Peyer's patch (tissue), 4 donors: ENCODE results near the gene ATP9B. TPM values are rescaled to one million over a fixed set of nuclear protein-coding genes. Genes with fewer than 3 reads are reported as not detected.

ENCODE experiments used
- DNase-seq, 3 donors: peaks; one replicate each; pipeline ENCODE4 v3.0.0-alpha.2; 2017 to 2019
- H3K27ac ChIP-seq, 4 donors: fragments of 200-600 bp; sonication (generic); one replicate each; pipeline ENCODE4 v1.5.1; 2016 to 2019
- H3K27me3 ChIP-seq, 2 donors: fragments of 200-600 bp; sonication (generic); one replicate each; pipeline ENCODE4 v1.5.1; 2019
- H3K36me3 ChIP-seq, 3 donors: fragments of 200-600 bp; sonication (generic); one replicate each; pipeline ENCODE4 v1.5.1; 2016 to 2019
- H3K4me1 ChIP-seq, 4 donors: fragments of 200-600 bp; sonication (generic); one replicate each; pipeline ENCODE4 v1.5.1; 2016 to 2019
- H3K4me3 ChIP-seq, 4 donors: fragments of 200-600 bp; sonication (generic); 1 replicate in 3 of 4; 2 replicates in 1 of 4; pipeline ENCODE4 v1.5.1; 2016 to 2019; ENCODE audit warnings: mild to moderate bottlenecking in 1 of 4
- H3K9me3 ChIP-seq, 4 donors: fragments of 200-600 bp; sonication (generic); one replicate each; pipeline ENCODE4 v1.5.1; 2016 to 2019; ENCODE audit warnings: mild to moderate bottlenecking in 1 of 4
- POLR2A ChIP-seq, 2 donors: fragments of 450-650 bp; IDR thresholded peaks; one replicate each; pipeline ENCODE4 v1.5.1; 2017; ENCODE audit warnings: antibody characterized with exemption in 2 of 2, mild to moderate bottlenecking in 2 of 2, moderate library complexity in 2 of 2
- total RNA-seq, 4 donors: library from RNA; depleted of rRNA; stranded (reverse); fragments of >200 nt; gene quantifications; one replicate each; pipeline ENCODE4 v1.1.0, GENCODE V29; 2016
- TF ChIP-seq, protein P1 (sequence below), 6 experiments: fragments of 450-650 bp in 4 of 6; fragments of 200-600 bp in 2 of 6; sonication (generic) in 1 of 6; IDR thresholded peaks; one replicate each; pipeline ENCODE4 v1.5.1; 2017 to 2019; ENCODE audit warnings: antibody characterized with exemption in 6 of 6, mild to moderate bottlenecking in 3 of 6, moderate library complexity in 1 of 6

ATP9B gene
- total RNA-seq, 4 donors from 2014 or later = 37.5 to 107 (median 61.9) TPM

DNA sequence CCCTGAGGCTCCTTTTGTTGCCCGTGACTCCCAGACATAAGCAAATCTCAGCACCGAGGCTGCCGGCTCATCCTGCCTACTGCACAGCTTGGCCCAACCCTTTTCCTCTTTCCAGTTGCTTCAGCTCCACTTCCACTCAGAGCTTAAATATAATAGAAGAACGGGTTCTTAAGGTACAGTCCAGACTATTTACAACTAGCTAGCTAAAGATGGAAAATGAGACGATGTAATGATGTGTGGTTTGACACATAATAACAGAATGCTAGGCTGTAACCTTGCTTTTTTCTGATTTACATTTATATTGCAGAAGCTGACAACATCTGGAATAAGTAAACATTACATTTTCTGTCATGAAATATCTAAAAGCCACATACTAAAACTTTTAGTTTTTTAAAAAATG, 26.9 kb upstream of the ATP9B start:
- no peak for DNase-seq
- TF ChIP-seq POLR2A (IDR thresholded peaks at IDR 0.05) = no peak
- TF ChIP-seq, protein P1, sequence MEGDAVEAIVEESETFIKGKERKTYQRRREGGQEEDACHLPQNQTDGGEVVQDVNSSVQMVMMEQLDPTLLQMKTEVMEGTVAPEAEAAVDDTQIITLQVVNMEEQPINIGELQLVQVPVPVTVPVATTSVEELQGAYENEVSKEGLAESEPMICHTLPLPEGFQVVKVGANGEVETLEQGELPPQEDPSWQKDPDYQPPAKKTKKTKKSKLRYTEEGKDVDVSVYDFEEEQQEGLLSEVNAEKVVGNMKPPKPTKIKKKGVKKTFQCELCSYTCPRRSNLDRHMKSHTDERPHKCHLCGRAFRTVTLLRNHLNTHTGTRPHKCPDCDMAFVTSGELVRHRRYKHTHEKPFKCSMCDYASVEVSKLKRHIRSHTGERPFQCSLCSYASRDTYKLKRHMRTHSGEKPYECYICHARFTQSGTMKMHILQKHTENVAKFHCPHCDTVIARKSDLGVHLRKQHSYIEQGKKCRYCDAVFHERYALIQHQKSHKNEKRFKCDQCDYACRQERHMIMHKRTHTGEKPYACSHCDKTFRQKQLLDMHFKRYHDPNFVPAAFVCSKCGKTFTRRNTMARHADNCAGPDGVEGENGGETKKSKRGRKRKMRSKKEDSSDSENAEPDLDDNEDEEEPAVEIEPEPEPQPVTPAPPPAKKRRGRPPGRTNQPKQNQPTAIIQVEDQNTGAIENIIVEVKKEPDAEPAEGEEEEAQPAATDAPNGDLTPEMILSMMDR (IDR thresholded peaks at IDR 0.05) = no peak
- Histone ChIP-seq H3K9me3 (no peaks in the 10 kb centered on the region), H3K27ac (no peak overlapping the region), H3K27me3 (no peaks in the 10 kb centered on the region), H3K4me3 (no peak overlapping the region), H3K36me3 (no peaks in the 10 kb centered on the region), H3K4me1 (no peaks in the 10 kb centered on the region)

DNA sequence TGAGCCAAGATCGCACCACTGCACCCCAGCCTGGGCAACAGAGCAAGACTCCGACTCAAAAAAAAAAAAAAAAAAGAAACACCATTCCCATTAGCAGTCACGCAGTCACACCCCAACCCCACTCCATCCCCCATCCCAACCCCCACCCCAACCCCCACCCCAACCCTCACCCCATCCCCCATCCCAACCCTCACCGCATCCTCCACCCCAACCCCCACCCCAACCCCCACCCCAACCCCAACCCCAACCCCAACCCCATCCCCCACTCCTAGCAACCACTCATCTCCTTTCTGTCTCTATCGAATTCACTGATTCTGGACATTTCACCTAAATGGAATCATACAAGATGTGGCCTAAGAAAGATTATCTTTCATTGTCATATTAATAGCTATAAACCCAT, 25.9 kb upstream of the ATP9B start:
- no peak for DNase-seq
- H3K27me3 ChIP-seq = no peaks in the 10 kb centered on the region
- H3K36me3 ChIP-seq = no peaks in the 10 kb centered on the region
- H3K27ac ChIP-seq = no peak overlapping the region
- H3K4me3 ChIP-seq = no peak overlapping the region
- H3K4me1 ChIP-seq = no peaks in the 10 kb centered on the region
- no peaks in the 10 kb centered on the region for H3K9me3 ChIP-seq
- TF ChIP-seq, protein P1 (IDR thresholded peaks at IDR 0.05) = no peak
- no peak for TF ChIP-seq POLR2A (IDR thresholded peaks at IDR 0.05)

DNA sequence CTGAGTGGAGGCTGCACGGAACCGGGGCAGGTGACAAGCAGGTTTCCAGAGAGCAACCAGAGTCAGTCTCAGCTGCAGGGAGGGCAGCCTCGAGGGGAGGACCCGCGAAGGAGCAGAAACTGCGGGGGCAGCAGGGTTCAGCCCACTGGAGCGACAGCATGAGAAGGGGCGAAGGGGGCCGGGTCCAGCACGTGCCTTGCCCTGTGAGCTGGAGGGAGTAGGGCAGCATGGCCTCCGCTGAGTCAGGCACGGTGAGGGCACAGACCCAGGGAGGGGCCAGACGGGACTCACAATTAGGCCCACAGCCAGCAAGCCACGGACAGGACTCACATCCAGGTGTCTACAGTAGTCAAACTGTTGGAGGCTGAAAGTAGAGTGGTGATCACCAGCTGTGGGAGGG, 22.7 kb upstream of the ATP9B start:
- Histone ChIP-seq H3K4me3 (no peak overlapping the region), H3K36me3 (no peaks in the 10 kb centered on the region), H3K4me1 (no peaks in the 10 kb centered on the region), H3K27me3 (no peaks in the 10 kb centered on the region), H3K9me3 (no peaks in the 10 kb centered on the region), H3K27ac (no peak overlapping the region)
- TF ChIP-seq POLR2A (IDR thresholded peaks at IDR 0.05) = no peak
- TF ChIP-seq, protein P1 (IDR thresholded peaks at IDR 0.05) = no peak
- no peak for DNase-seq

DNA sequence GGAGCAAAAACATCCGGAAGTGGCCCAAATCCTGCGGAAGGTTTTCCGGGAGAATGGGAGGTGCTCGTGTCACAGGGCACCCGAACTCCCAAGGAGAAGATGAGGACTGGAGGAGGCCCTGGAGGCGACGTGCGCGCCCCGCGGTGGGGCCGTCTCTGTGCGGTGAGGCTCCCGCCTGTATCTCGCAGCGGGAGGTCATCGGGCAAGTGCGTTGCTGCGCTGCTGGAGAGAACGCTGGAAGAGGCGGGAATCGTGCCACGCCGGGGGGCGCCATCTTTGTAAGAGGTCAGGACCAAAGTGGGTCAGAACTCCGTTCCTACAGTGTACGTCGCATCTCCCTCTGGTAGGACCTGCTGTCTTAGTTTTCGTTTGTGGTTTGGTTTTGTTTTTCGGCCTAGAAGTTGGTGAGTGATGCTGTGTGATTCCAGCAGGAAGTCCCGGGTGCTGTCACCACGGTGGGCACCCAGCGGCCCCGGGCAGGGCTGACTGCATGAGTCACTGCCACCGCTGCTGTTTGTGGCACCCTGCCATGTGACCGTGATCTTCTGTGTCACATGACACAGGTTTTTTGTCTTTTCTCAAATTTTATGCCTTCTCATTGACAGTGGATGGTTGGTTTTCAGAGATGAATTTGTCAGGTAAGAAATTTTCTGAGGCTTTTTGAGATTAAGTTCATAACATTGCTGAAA, 21.5 kb upstream of the ATP9B start:
- Histone ChIP-seq H3K36me3 (no peaks in the 10 kb centered on the region), H3K4me3 (no peak overlapping the region), H3K27me3 (no peaks in the 10 kb centered on the region), H3K4me1 (no peaks in the 10 kb centered on the region), H3K9me3 (no peaks in the 10 kb centered on the region), H3K27ac (no peak overlapping the region)
- DNase-seq = no peak
- TF ChIP-seq POLR2A (IDR thresholded peaks at IDR 0.05) = no peak
- TF ChIP-seq, protein P1 (IDR thresholded peaks at IDR 0.05) = no peak

DNA sequence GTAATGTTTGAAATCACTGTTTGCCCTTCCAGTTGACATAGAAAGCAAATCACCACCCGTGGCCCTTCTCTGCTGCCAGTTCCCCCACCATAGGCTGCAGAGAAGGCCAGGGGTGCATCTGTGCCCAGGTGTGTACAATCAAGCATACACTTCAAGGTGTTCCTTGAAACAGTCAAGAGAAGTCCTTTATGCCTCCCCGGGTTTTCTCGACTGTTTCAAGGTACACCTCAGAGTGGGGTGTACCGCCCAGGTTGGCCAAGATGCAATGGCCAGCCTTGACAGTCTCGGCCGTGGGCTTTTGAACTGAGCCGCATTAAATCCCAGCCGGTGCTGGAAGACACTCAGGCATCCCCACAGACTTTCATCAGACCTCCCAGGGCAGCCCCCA, 21.0 kb upstream of the ATP9B start:
- Histone ChIP-seq H3K9me3 (no peaks in the 10 kb centered on the region), H3K4me1 (no peaks in the 10 kb centered on the region), H3K36me3 (no peaks in the 10 kb centered on the region), H3K27me3 (no peaks in the 10 kb centered on the region), H3K4me3 (no peak overlapping the region), H3K27ac (no peak overlapping the region)
- no peak for TF ChIP-seq POLR2A (IDR thresholded peaks at IDR 0.05)
- TF ChIP-seq, protein P1 (IDR thresholded peaks at IDR 0.05) = no peak
- DNase-seq = no peak

DNA sequence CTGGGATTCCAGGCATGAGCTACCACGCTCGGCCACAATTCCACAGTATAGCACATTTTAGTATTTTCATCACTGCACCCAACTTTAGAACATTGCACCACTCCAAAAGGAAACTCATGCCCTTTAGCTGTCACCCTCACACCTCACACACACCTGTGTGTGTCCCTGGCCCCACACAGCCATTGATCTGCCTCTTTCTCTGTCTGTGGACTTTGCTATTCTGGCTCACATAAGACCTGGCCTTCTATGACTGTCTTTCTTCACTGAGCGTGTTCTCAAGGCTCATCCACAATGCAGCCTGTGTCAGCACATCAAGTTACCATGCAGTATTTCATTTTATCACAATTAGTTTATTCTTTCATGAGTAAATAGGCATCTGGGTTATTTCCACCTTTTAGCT, 19.7 kb upstream of the ATP9B start:
- Histone ChIP-seq H3K36me3 (no peaks in the 10 kb centered on the region), H3K4me1 (no peaks in the 10 kb centered on the region), H3K9me3 (no peaks in the 10 kb centered on the region), H3K4me3 (no peak overlapping the region), H3K27ac (no peak overlapping the region), H3K27me3 (no peaks in the 10 kb centered on the region)
- no peak for DNase-seq
- TF ChIP-seq POLR2A (IDR thresholded peaks at IDR 0.05) = no peak
- TF ChIP-seq, protein P1 (IDR thresholded peaks at IDR 0.05) = no peak
